GM12892 (cell line): ENCODE data around the gene KISS1R.

Experiments used
- POLR2A ChIP-seq: IDR thresholded peaks from 2 replicates; pipeline ENCODE4 v1.6.1; 2011; ENCODE audit warnings: low read depth, low read length, control low read depth
- TAF1 ChIP-seq: IDR thresholded peaks from 2 replicates; pipeline ENCODE4 v1.6.1; 2011; ENCODE audit warnings: low read depth, mild to moderate bottlenecking, control low read depth, low read length, borderline replicate concordance

DNA sequence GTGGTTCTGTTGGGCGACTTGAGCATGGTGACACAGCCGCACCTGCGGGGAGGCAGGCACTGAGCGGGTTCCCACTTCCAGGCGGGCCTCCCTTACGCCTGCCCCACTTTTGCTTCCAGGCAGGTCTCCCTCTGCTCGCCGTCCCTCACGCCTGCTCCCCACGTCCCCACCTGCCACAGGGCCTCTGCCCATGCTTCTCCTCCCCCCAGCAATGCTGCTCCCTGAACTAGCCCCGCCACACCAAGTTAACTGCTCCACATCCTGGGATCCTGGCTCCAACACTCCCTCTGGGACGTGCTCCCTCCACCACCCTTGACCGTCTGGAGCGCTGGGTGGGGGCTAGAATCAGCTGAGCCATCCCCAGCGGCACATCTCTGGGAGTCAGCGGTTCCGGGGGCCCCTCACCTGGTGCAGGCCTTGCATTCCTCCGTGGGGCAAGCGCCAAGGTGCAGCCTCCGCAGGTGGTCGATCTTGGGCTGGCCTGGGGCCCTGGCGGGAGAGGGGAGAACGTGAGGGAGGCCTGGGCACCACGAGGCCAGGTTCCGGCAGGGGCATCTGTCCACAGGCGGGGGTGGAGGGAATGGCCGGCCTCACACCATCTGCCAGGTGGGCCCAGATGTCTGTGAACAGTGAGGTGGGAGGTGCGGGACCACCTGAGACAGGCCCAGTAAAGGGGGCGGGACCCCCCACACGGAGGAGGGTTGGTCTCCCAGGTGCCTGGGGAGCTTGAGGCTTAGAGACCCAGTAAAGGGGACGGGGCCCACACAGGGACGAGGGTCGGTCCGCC is 48.5 kb upstream of the KISS1R start:
- TF ChIP-seq POLR2A (no peak), TAF1 (no peak)
